A549 (cell line): ENCODE data around the gene ZNF576. TPM values are rescaled to one million over a fixed set of nuclear protein-coding genes. Genes with fewer than 3 reads are reported as not detected.

Experiments used
- ATAC-seq, 2 experiments: fragments of 200-7000 bp in 1 of 2; fragments of >200 bp in 1 of 2; cut with Nextera tagmentation in 1 of 2; cut with Tn5 transposase in 1 of 2; 3 replicates each; pipeline versions ENCODE4 v1.8.0 to v1.9.1; 2018 to 2020; ENCODE audit warnings: mild to moderate bottlenecking in 1 of 2, moderate library complexity in 1 of 2
- CTCF ChIA-PET: fragments of 300-600 bp; sonication (Branson Sonifier 250); formaldehyde crosslinking; extraction: SDS; loops from one replicate; lab custom pipeline; 2021; ENCODE audit warnings: antibody characterized with exemption, inconsistent platforms; lab: Yijun Ruan, JAX
- POLR2A ChIA-PET: fragments of 350-600 bp; formaldehyde crosslinking; extraction: SDS; loops from one replicate; lab custom pipeline; 2021; ENCODE audit warnings: antibody characterized with exemption, inconsistent platforms; lab: Yijun Ruan, JAX
- DNase-seq, 2 experiments: peaks; one replicate each; pipeline versions ENCODE4 v3.0.0 to v3.0.0-alpha.2; 2011 to 2016; ENCODE audit warnings: low read depth in 1 of 2, low spot score in 1 of 2
- FAIRE-seq: peaks from 2 replicates; lab custom pipeline; 2011; peaks lifted over from hg19 to GRCh38; lab: Jason Lieb, UNC
- H3K27ac ChIP-seq, 2 experiments: fragments of >200 bp; sonication (Bioruptor Twin); formaldehyde crosslinking; 3 replicates each; pipeline ENCODE4 v1.5.1; 2016 to 2017
- H3K4me1 ChIP-seq: fragments of >200 bp; sonication (Bioruptor Twin); formaldehyde crosslinking; 3 replicates; pipeline ENCODE4 v1.6.1; 2016
- H3K4me2 ChIP-seq: fragments of >200 bp; sonication (Bioruptor Twin); formaldehyde crosslinking; 3 replicates; pipeline ENCODE4 v1.6.1; 2016
- H3K4me3 ChIP-seq: fragments of >200 bp; sonication (Bioruptor Twin); formaldehyde crosslinking; 3 replicates; pipeline ENCODE4 v1.5.1; 2016
- H3K9me3 ChIP-seq: fragments of >200 bp; sonication (Bioruptor Twin); formaldehyde crosslinking; 3 replicates; pipeline ENCODE4 v1.6.1; 2016
- CBX2 ChIP-seq: fragments of 200-600 bp; sonication (generic); IDR thresholded peaks from 2 replicates; pipeline ENCODE4 v1.6.1; 2016; ENCODE audit warnings: low read depth, mild to moderate bottlenecking, borderline replicate concordance
- CBX8 ChIP-seq: fragments of 200-600 bp; sonication (generic); IDR thresholded peaks from 2 replicates; pipeline ENCODE4 v1.6.1; 2016
- CEBPB ChIP-seq, 2 experiments: fragments of >200 bp in 1 of 2; sonication (Bioruptor Twin) in 1 of 2; formaldehyde crosslinking in 1 of 2; IDR thresholded peaks; 2 replicates each; pipeline ENCODE4 v1.6.1; 2012 to 2016
- CHD4 ChIP-seq: fragments of 200-600 bp; sonication (generic); IDR thresholded peaks from 2 replicates; pipeline ENCODE4 v1.6.1; 2016; ENCODE audit warnings: antibody characterized with exemption, mild to moderate bottlenecking, borderline replicate concordance
- EHF ChIP-seq: fragments of 250-450 bp; sonication (Bioruptor Pico); IDR thresholded peaks from 2 replicates; pipeline ENCODE4 v1.5.0; 2020; ENCODE audit warnings: mild to moderate bottlenecking
- FOSB ChIP-seq: fragments of 250-450 bp; sonication (Bioruptor Pico); IDR thresholded peaks from 2 replicates; pipeline ENCODE4 v1.5.0; 2020; ENCODE audit warnings: mild to moderate bottlenecking, moderate library complexity
- HOXA7 ChIP-seq: fragments of 250-450 bp; sonication (Bioruptor Pico); IDR thresholded peaks from 2 replicates; pipeline ENCODE4 v1.5.0; 2020; ENCODE audit warnings: mild to moderate bottlenecking, moderate library complexity
- JUN ChIP-seq, 2 experiments: fragments of >200 bp; sonication (Bioruptor Twin); formaldehyde crosslinking; IDR thresholded peaks; 2 replicates in 1 of 2; 3 replicates in 1 of 2; pipeline ENCODE4 v1.6.1; 2016 to 2017
- KDM1A ChIP-seq: fragments of 200-600 bp; sonication (generic); IDR thresholded peaks from 2 replicates; pipeline ENCODE4 v1.6.1; 2016; ENCODE audit warnings: low read depth, mild to moderate bottlenecking
- MAFK ChIP-seq: fragments of 450-650 bp; IDR thresholded peaks from 2 replicates; pipeline ENCODE4 v1.6.1; 2014; ENCODE audit not compliant: partially characterized antibody
- MAZ ChIP-seq: fragments of 150-350 bp; IDR thresholded peaks from 2 replicates; pipeline ENCODE4 v1.6.1; 2014; ENCODE audit warnings: antibody characterized with exemption, low read depth, low read length, borderline replicate concordance
- MYC ChIP-seq: IDR thresholded peaks from 2 replicates; pipeline ENCODE4 v1.6.1; 2012; ENCODE audit warnings: mild to moderate bottlenecking, inconsistent platforms, low read length, improper control_type of control experiment, borderline replicate concordance
- NFE2L2 ChIP-seq: fragments of 150-350 bp; conservative IDR thresholded peaks from 2 replicates; pipeline ENCODE4 v1.6.1; 2014; ENCODE audit warnings: low read length
- NPAS2 ChIP-seq: fragments of 250-450 bp; sonication (Bioruptor Pico); IDR thresholded peaks from 2 replicates; pipeline ENCODE4 v1.8.0; 2022; ENCODE audit warnings: mild to moderate bottlenecking, moderate library complexity, borderline replicate concordance
- NR3C1 ChIP-seq: fragments of >200 bp; sonication (Bioruptor Twin); formaldehyde crosslinking; IDR thresholded peaks from 3 replicates; pipeline ENCODE4 v1.6.1; 2017
- PHF8 ChIP-seq: fragments of 200-600 bp; sonication (generic); IDR thresholded peaks from 2 replicates; pipeline ENCODE4 v1.6.1; 2016; ENCODE audit warnings: low read depth, mild to moderate bottlenecking, antibody characterized with exemption, moderate library complexity, borderline replicate concordance
- POLR2AphosphoS2 ChIP-seq: conservative IDR thresholded peaks from 2 replicates; pipeline ENCODE4 v1.6.1; 2012; ENCODE audit warnings: low read length, improper control_type of control experiment, inconsistent platforms
- RARB ChIP-seq: fragments of 250-450 bp; sonication (Bioruptor Pico); IDR thresholded peaks from 2 replicates; pipeline ENCODE4 v1.8.0; 2021; ENCODE audit warnings: mild to moderate bottlenecking, moderate library complexity
- RFX5 ChIP-seq: fragments of 450-650 bp; IDR thresholded peaks from 2 replicates; pipeline ENCODE4 v1.7.1; 2014; ENCODE audit warnings: antibody characterized with exemption, mild to moderate bottlenecking, moderate library complexity
- SMC3 ChIP-seq: fragments of >200 bp; sonication (Bioruptor Twin); formaldehyde crosslinking; IDR thresholded peaks from 3 replicates; pipeline ENCODE4 v1.6.1; 2018; ENCODE audit warnings: inconsistent platforms
- SREBF2 ChIP-seq: fragments of 450-650 bp; IDR thresholded peaks from 2 replicates; pipeline ENCODE4 v1.6.1; 2014; ENCODE audit warnings: mild to moderate bottlenecking, moderate library complexity
- ZFP36 ChIP-seq: fragments of 450-650 bp; IDR thresholded peaks from 2 replicates; pipeline ENCODE4 v1.6.1; 2014; ENCODE audit warnings: borderline replicate concordance; ENCODE audit not compliant: partially characterized antibody
- ZNF302 ChIP-seq: fragments of 250-450 bp; sonication (Bioruptor Pico); IDR thresholded peaks from 2 replicates; pipeline ENCODE4 v1.9.0; 2021; ENCODE audit warnings: inconsistent platforms, mild to moderate bottlenecking, moderate library complexity
- WGBS: methylation state at CpG from one replicate; pipeline ENCODE4 v1.1.6; 2017; ENCODE audit errors: missing lambda C conversion rate; 5-methylcytosine and 5-hydroxymethylcytosine counted together
- polyA plus RNA-seq, 4 experiments: library from polyadenylated mRNA; depleted of rRNA in 3 of 4; stranded (reverse); fragments of >200 nt; fragmentation: RNase III in 1 of 4; extraction: RNeasy Plus Mini Kit Qiagen cat#74134 plus additional on column Dnase treatment in 1 of 4; gene quantifications; 2 replicates in 3 of 4; 3 replicates in 1 of 4; pipeline ENCODE4 v1.2.3, GENCODE V29; 2011 to 2017
- TF ChIP-seq, protein P1 (sequence below): IDR thresholded peaks from 2 replicates; pipeline ENCODE4 v1.6.1; 2012; ENCODE audit warnings: low read depth, borderline replicate concordance
- TF ChIP-seq, protein P2 (sequence below): fragments of >200 bp; sonication (Bioruptor Twin); formaldehyde crosslinking; IDR thresholded peaks from 2 replicates; pipeline ENCODE4 v1.6.1; 2016
- TF ChIP-seq, protein P3 (sequence below): fragments of 250-450 bp; sonication (Bioruptor Pico); IDR thresholded peaks from 2 replicates; pipeline ENCODE4 v1.5.0; 2020; ENCODE audit warnings: low read depth, mild to moderate bottlenecking, moderate library complexity
- TF ChIP-seq, protein P4 (sequence below): fragments of >200 bp; sonication (Bioruptor Twin); formaldehyde crosslinking; IDR thresholded peaks from 3 replicates; pipeline ENCODE4 v1.6.1; 2016
- TF ChIP-seq, protein P5 (sequence below): fragments of 250-450 bp; sonication (Bioruptor Pico); IDR thresholded peaks from 2 replicates; pipeline ENCODE4 v1.5.0; 2021; ENCODE audit warnings: mild to moderate bottlenecking, moderate library complexity, borderline replicate concordance
- TF ChIP-seq, protein P6 (sequence below): IDR thresholded peaks from 2 replicates; pipeline ENCODE4 v1.6.1; 2012
- TF ChIP-seq, protein P7 (sequence below): IDR thresholded peaks from 2 replicates; pipeline ENCODE4 v1.6.1; 2012

The ZNF576 gene
- polyA plus RNA-seq, 2 of the 4 experiments (the other 2 are of a cell fraction): 10.6 to 16.5 TPM

DNA sequence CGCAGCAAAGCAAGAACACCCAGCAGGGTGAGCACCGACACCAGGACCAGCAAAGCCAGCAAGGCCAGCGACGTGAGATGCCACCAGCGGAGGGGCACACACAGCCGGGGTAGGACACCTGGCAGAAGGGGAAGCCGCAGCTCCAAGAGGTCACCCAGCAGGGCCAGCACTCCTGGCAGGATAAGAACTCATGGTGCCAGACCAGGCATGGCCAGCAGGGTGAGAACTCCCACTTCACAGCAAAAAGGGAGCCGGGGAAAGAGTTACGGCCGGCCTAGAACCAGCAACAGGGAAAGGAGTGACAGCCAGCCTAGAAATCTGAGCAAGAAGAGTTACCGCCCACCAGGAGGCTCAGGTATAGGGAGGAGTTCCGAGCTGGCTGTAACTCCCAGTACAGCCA is 16.0 kb downstream of the ZNF576 start:
- Histone ChIP-seq H3K9me3 (no peaks in the 10 kb centered on the region), H3K4me1 (peaks cover 6% of the 10 kb centered on the region; the same call in 2 of the 3 replicates), H3K27ac (no peak overlapping the region), H3K4me2 (no peak overlapping the region), H3K4me3 (no peak overlapping the region)
- WGBS: 93% methylated on average over 12 of the region's 12 CpGs
- ChIA-PET CTCF (interaction anchor here (1.2 kb wide), 1 partner anchor 13 kb away, joined by 3 read pairs; no protein-coding TSS in a partner anchor), POLR2A (no interaction called here)
- DNase-seq: no peak
- no peak for ATAC-seq
- TF ChIP-seq, protein P1, sequence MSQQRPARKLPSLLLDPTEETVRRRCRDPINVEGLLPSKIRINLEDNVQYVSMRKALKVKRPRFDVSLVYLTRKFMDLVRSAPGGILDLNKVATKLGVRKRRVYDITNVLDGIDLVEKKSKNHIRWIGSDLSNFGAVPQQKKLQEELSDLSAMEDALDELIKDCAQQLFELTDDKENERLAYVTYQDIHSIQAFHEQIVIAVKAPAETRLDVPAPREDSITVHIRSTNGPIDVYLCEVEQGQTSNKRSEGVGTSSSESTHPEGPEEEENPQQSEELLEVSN: no peak
- no peak for TF ChIP-seq ZFP36
- no peak for TF ChIP-seq SREBF2
- TF ChIP-seq FOSB (CRISPR knock-in tag): no peak
- no peak for TF ChIP-seq HOXA7 (CRISPR knock-in tag)
- TF ChIP-seq, protein P2, sequence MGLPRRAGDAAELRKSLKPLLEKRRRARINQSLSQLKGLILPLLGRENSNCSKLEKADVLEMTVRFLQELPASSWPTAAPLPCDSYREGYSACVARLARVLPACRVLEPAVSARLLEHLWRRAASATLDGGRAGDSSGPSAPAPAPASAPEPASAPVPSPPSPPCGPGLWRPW: no peak
- no peak for TF ChIP-seq CEBPB (IDR thresholded peaks at IDR 0.05)
- TF ChIP-seq, protein P3, sequence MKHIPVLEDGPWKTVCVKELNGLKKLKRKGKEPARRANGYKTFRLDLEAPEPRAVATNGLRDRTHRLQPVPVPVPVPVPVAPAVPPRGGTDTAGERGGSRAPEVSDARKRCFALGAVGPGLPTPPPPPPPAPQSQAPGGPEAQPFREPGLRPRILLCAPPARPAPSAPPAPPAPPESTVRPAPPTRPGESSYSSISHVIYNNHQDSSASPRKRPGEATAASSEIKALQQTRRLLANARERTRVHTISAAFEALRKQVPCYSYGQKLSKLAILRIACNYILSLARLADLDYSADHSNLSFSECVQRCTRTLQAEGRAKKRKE (CRISPR knock-in tag): no peak
- TF ChIP-seq CBX8: no peak
- TF ChIP-seq MYC: no peak
- no peak for TF ChIP-seq ZNF302 (CRISPR knock-in tag)
- TF ChIP-seq, protein P4, sequence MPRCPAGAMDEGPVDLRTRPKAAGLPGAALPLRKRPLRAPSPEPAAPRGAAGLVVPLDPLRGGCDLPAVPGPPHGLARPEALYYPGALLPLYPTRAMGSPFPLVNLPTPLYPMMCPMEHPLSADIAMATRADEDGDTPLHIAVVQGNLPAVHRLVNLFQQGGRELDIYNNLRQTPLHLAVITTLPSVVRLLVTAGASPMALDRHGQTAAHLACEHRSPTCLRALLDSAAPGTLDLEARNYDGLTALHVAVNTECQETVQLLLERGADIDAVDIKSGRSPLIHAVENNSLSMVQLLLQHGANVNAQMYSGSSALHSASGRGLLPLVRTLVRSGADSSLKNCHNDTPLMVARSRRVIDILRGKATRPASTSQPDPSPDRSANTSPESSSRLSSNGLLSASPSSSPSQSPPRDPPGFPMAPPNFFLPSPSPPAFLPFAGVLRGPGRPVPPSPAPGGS: no peak
- no peak for TF ChIP-seq CHD4
- TF ChIP-seq, protein P5, sequence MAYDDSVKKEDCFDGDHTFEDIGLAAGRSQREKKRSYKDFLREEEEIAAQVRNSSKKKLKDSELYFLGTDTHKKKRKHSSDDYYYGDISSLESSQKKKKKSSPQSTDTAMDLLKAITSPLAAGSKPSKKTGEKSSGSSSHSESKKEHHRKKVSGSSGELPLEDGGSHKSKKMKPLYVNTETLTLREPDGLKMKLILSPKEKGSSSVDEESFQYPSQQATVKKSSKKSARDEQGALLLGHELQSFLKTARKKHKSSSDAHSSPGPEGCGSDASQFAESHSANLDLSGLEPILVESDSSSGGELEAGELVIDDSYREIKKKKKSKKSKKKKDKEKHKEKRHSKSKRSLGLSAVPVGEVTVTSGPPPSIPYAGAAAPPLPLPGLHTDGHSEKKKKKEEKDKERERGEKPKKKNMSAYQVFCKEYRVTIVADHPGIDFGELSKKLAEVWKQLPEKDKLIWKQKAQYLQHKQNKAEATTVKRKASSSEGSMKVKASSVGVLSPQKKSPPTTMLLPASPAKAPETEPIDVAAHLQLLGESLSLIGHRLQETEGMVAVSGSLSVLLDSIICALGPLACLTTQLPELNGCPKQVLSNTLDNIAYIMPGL (CRISPR knock-in tag): no peak
- no peak for TF ChIP-seq MAFK
- TF ChIP-seq, protein P6, sequence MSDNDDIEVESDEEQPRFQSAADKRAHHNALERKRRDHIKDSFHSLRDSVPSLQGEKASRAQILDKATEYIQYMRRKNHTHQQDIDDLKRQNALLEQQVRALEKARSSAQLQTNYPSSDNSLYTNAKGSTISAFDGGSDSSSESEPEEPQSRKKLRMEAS: no peak
- no peak for TF ChIP-seq NR3C1
- TF ChIP-seq MAZ: no peak
- FAIRE-seq: no peak

DNA sequence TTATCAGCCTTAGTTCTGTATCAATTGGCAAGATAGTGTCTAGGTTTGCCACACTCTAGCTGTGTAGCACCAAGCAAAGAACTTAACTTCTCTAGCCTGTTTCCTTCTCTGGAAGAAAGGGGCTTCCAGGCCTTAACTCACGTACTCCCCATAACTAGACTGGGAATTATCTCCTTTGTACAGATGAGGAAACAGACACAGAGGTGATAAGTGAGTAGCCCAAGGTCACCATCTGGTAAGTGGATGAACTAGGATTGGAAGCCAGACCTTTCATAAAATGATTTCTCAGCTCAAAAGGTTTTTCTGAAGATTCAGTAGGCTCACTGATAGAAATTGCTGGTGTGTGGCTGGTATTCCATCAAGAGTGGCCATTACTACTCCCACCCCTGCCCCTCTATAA is 19.9 kb downstream of the ZNF576 start:
- Histone ChIP-seq H3K4me1 (peaks cover 12% of the 10 kb centered on the region), H3K9me3 (no peaks in the 10 kb centered on the region), H3K4me2 (no peak overlapping the region), H3K4me3 (no peak overlapping the region), H3K27ac (no peak overlapping the region)
- WGBS: 90% methylated on average over 1 of the region's 1 CpG
- TF ChIP-seq RFX5: no peak
- ATAC-seq (no peak), FAIRE-seq (no peak), DNase-seq (no peak)
- ChIA-PET POLR2A (interaction anchor here (1.0 kb wide), 1 partner anchor 52 kb away, joined by 3 read pairs; no protein-coding TSS in a partner anchor), CTCF (interaction anchor here (0.8 to 1.0 kb wide), 2 partner anchors 61 to 108 kb away, joined by 3 read pairs; no protein-coding TSS in a partner anchor)

DNA sequence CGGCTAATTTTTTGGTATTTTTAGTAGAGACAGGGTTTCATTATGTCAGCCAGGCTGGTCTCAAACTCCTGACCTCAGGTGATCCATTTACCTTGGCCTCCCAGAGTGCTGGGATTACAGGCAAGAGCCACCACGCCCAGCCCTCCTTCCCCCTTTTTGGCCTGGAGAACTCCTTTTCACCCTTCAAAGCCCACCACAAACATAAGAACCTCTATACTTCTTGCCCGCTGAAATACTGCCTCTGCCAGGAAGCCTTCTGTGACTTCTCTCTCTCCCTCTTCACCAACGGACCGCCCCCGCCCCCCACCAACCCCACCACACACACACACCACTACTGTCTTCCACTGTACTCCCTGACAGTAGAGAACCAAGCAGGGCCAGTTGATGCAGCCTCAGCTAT is 20.6 kb downstream of the ZNF576 start:
- Histone ChIP-seq H3K27ac (no peak overlapping the region), H3K4me3 (no peak overlapping the region), H3K9me3 (no peaks in the 10 kb centered on the region), H3K4me2 (no peak overlapping the region), H3K4me1 (peaks cover 12% of the 10 kb centered on the region)
- DNase-seq (no peak), FAIRE-seq (no peak), ATAC-seq (no peak)
- WGBS: 89% methylated on average over 6 of the region's 6 CpGs
- POLR2A ChIA-PET: no interaction called here
- CTCF ChIA-PET: interaction anchor here (1.0 kb wide), 2 partner anchors 61 to 98 kb away, joined by 3 read pairs; no protein-coding TSS in a partner anchor
- TF ChIP-seq, protein P2: no peak
- TF ChIP-seq RARB (CRISPR knock-in tag) (no peak), MYC (no peak), KDM1A (no peak), POLR2AphosphoS2 (no peak), NFE2L2 (no peak), CBX2 (no peak), JUN (IDR thresholded peaks at IDR 0.05) (no peak), EHF (CRISPR knock-in tag) (no peak), PHF8 (no peak), SREBF2 (no peak), SMC3 (no peak), NPAS2 (CRISPR knock-in tag) (no peak)
- TF ChIP-seq, protein P7, sequence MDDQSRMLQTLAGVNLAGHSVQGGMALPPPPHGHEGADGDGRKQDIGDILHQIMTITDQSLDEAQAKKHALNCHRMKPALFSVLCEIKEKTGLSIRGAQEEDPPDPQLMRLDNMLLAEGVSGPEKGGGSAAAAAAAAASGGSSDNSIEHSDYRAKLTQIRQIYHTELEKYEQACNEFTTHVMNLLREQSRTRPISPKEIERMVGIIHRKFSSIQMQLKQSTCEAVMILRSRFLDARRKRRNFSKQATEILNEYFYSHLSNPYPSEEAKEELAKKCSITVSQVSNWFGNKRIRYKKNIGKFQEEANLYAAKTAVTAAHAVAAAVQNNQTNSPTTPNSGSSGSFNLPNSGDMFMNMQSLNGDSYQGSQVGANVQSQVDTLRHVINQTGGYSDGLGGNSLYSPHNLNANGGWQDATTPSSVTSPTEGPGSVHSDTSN: no peak
